Bone marrow (tissue), 2 donors: ENCODE data around the gene GTF3C1.
A peak's percentile ranks its signal among the peaks of the same experiment; 100 is the strongest.

Source experiments
- DNase-seq, 2 donors: peaks; one replicate each; lab custom pipeline; 2025; lab: John Stamatoyannopoulos, UW

The GTF3C1 gene

GRCh38 chr16:27427538-27427937, 122.2 kb downstream of the GTF3C1 start:
- no peak for DNase-seq

DNA sequence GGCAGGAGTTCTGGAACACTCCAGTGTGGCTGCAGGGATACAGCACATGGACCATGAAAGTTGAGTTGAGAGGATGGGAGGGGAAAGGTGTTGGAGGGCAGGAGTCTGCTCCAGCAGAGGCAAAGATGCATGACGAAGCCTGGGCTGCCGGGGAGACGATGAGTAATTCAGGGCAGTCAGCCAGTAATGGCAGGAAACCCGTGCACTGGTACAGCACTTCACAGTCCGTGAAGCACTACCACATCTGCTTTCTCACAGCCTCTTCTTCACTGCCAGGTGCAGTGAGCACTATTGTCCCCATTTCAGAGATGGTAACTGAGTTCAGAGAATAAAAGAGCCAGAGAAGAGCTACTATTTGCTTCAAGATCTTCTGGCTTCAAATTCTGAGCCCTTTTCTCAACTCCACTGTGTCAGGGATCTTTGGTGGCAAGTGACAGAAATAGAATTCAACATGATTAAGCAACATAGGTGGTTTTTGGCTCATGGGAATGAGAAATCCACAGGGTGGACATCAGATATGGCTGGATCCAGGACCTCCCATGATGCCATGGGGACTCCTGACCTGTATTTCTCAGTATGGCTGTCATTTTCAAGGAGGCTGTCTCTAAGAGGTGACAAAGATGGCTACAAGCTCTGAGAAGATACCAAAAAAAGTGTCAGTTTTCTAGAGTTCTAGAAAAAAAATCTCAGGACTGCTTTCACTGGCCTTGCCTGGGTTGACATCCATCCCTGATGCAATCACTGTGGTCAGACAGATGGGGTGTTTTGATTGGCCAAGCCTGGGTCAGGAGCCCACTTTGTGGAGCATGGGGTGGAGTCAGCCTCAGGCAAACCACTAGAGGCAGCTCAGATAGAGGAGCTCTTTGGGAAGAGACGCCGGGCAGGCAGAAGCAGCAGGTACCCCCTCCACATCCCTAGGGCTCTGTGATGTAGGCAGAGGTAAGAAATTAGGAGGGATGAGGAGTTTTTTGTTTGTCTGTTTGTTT, 123.0 kb downstream of the GTF3C1 start:
- DNase-seq = peak; percentile 36 to 92

DNA sequence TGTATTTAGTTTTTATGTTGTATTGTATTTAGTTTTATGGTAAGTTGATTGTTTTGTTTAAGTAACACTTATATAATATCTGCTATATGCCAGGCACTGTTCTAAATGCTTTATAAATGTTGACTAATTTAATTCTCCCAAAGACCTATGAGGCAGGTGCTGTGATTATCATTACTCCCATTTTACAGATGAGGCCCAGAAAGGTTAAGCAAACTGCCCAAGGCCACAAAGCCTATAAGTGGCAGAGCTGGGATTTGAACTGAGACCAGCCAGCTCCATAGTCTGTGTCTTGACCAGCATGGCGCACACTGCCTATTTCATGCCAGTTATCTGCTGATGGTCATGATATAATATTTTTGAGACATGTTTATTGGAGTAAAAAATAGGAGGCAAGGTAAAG, 123.8 kb downstream of the GTF3C1 start:
- no peak for DNase-seq

GRCh38 chr16:27424772-27425498, 124.8 kb downstream of the GTF3C1 start:
- no peak for DNase-seq

DNA sequence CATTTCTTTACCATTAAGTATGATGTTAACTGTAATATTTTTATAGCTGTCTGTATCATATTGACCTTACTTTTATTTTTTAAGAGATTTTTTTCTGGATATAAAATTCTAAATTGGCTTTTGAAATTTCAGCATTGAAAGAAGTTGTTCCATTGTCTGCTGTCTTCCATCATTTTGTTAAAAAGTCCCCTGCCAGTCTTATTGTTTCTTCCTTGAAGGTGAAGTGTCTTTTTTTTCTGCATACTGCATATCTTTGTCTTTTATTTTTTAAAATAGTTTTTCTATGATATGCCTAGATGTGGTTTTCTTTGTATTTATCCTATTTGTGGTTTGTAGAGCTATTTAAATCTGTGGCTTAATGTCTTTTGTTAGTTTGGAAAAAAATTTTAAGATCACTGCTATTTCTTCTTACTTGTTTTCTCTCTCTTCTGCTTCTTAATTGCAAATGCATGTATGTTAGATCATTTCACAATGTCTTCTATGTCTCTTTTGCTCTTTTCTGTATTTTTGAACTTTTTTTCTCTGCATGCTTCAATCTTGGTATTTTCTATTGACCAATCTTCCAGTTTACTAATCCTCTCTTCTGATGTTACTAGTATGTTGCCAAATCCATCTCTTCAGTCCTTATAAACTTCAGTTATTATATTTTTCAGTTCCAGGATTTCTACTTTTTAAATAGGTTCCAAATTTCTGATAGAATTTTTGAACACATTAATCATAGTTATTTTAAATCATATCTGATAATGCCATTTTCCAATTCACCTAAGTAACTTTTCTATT, 127.6 kb downstream of the GTF3C1 start:
- DNase-seq = no peak

GRCh38 chr16:27417047-27417671, 132.6 kb downstream of the GTF3C1 start:
- no peak for DNase-seq

DNA sequence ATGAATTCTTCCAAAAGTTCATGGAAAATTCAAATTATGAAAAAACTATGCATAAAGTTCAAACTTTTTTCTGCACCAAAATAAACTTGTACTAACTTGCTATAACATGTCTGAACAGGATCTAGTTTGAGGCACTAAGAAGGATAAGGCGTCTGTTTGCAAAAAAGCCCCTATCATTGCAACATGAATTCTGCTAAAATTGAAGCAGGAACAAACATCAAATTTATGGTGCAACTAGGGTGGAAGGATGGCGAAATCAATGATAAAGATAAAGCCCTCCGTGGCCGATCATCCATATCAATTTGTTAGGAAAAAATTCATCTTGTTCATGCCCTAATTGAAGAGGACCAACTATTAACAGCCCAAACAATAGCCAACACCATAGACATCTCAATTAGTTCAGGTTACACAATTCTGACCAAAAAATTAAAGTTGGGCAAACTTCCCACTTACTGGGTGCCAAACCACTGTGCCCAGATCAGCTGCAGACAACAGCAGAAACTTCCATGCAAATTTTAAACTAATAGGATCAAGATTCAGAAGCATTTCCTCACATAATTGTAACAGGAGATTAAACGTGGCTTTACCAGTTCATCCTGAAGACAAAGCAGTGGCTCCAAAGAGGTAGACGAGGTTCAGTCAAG, 134.8 kb downstream of the GTF3C1 start:
- DNase-seq = no peak

DNA sequence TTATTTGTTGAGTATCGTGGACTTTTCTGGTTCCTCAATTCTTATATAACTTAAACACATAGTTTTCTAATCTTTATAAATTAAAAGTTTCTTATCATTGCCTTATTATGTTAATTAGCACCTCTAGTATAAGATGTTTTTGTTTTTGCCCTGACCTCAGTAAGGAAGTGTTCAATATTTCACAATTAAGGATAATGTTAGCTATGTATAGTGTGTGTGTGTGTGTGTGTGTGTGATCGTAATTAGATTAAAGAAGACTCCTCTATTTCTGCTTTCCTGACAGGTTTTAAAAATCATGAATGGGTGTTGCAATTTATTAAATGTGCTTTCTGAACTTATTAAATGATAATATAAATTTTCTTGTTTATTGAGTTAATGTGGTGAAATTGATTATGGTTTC, 135.8 kb downstream of the GTF3C1 start:
- DNase-seq = no peak

GRCh38 chr16:27410761-27411160, 139.0 kb downstream of the GTF3C1 start:
- no peak for DNase-seq
